B cell (primary cell): ENCODE measurements around the gene ENDOU. TPM values are rescaled to one million over a fixed set of nuclear protein-coding genes. Genes with fewer than 3 reads are reported as not detected.
A peak's percentile ranks its signal among the peaks of the same experiment; 100 is the strongest.

ENCODE experiments used
- ATAC-seq: fragments of 200-7000 bp; cut with Tn5 transposase; one replicate; pipeline ENCODE4 v1.10.0; 2021; ENCODE audit warnings: low read depth, mild to moderate bottlenecking, moderate number of reproducible peaks, moderate library complexity
- CTCF ChIA-PET: fragments of 350-600 bp; sonication (Branson Sonifier 250); formaldehyde crosslinking; loops from one replicate; lab custom pipeline; 2021; ENCODE audit warnings: antibody characterized with exemption, inconsistent platforms; lab: Charles Lee
- POLR2A ChIA-PET: fragments of 350-600 bp; sonication (Branson Sonifier 250); formaldehyde crosslinking; loops from one replicate; lab custom pipeline; 2021; ENCODE audit warnings: antibody characterized with exemption; lab: Charles Lee
- DNase-seq: peaks from one replicate; pipeline ENCODE4 v3.0.0; 2013
- H2AFZ ChIP-seq: 2 replicates; pipeline ENCODE4 v1.6.1; 2012; ENCODE audit warnings: mild to moderate bottlenecking, low read depth, low read length; ENCODE audit not compliant: insufficient read depth, poor library complexity, severe bottlenecking
- H3K27ac ChIP-seq, 2 donors: 1 replicate in 1 of 2; 2 replicates in 1 of 2; pipeline ENCODE4 v1.5.1; 2012 to 2013; ENCODE audit warnings: low read length in 2 of 2, mild to moderate bottlenecking in 2 of 2, moderate library complexity in 1 of 2
- H3K27me3 ChIP-seq, 4 experiments: fragments of 200-600 bp in 1 of 4; sonication (generic) in 1 of 4; replicated peaks in 1 of 4; 1 replicate in 2 of 4; 2 replicates in 2 of 4; pipeline versions ENCODE4 v1.6.1 to v1.7.0; 2013 to 2016; ENCODE audit warnings: low read length in 3 of 4, mild to moderate bottlenecking in 2 of 4, mixed read lengths in 1 of 4, moderate library complexity in 1 of 4; ENCODE audit not compliant: insufficient read depth in 4 of 4, control insufficient read depth in 3 of 4; ENCODE audit errors: control extremely low read depth in 1 of 4
- H3K36me3 ChIP-seq, 2 experiments: replicated peaks in 1 of 2; 1 replicate in 1 of 2; 2 replicates in 1 of 2; pipeline versions ENCODE4 v1.6.1 to v1.7.1; 2013; ENCODE audit warnings: low read length in 1 of 2; ENCODE audit not compliant: insufficient read depth in 2 of 2, control insufficient read depth in 1 of 2; ENCODE audit errors: control extremely low read depth in 1 of 2, extremely low read depth in 1 of 2
- H3K4me1 ChIP-seq, 2 donors: fragments of 200-600 bp in 1 of 2; sonication (generic) in 1 of 2; 1 replicate in 1 of 2; 2 replicates in 1 of 2; pipeline versions ENCODE4 v1.5.1 to v1.6.1; 2013 to 2017; ENCODE audit warnings: low read length in 2 of 2; ENCODE audit not compliant: control insufficient read depth in 2 of 2, insufficient read depth in 2 of 2
- H3K4me2 ChIP-seq: replicated peaks from 2 replicates; pipeline ENCODE3; 2012; ENCODE audit warnings: mild to moderate bottlenecking, low read depth, low read length; ENCODE audit not compliant: poor library complexity, severe bottlenecking
- H3K4me3 ChIP-seq, 5 experiments: fragments of 200-600 bp in 1 of 5; sonication (generic) in 1 of 5; 1 replicate in 3 of 5; 2 replicates in 2 of 5; pipeline versions ENCODE4 v1.5.1 to v1.7.0; 2011 to 2016; ENCODE audit warnings: low read length in 4 of 5, mild to moderate bottlenecking in 4 of 5, low read depth in 2 of 5, control low read depth in 1 of 5, moderate library complexity in 1 of 5; ENCODE audit not compliant: insufficient read depth in 1 of 5; ENCODE audit errors: control extremely low read depth in 1 of 5, extremely low read depth in 1 of 5
- H3K79me2 ChIP-seq: fragments of 200-600 bp; sonication (generic); one replicate; pipeline ENCODE4 v1.6.0; 2016; ENCODE audit warnings: low read length; ENCODE audit not compliant: control insufficient read depth, insufficient read depth
- H3K9ac ChIP-seq: fragments of 200-600 bp; sonication (generic); 2 replicates; pipeline ENCODE4 v1.6.1; 2017; ENCODE audit warnings: mild to moderate bottlenecking, low read length, moderate library complexity
- H3K9me3 ChIP-seq, 3 donors: one replicate each; pipeline versions ENCODE4 v1.6.1 to v1.7.1; 2013; ENCODE audit warnings: low read length in 2 of 3; ENCODE audit not compliant: control insufficient read depth in 2 of 3, insufficient read depth in 1 of 3; ENCODE audit errors: control extremely low read depth in 1 of 3
- H4K20me1 ChIP-seq: 2 replicates; pipeline ENCODE4 v1.6.0; 2012; ENCODE audit warnings: mild to moderate bottlenecking, low read length; ENCODE audit not compliant: insufficient read depth, control insufficient read depth, poor library complexity, severe bottlenecking
- H3K27ac Mint-ChIP-seq: one replicate; pipeline ENCODE4 v1.8.0; 2021; ENCODE audit warnings: mixed read lengths
- H3K27me3 Mint-ChIP-seq: one replicate; pipeline ENCODE4 v1.8.0; 2021; ENCODE audit warnings: mixed read lengths
- H3K4me1 Mint-ChIP-seq: one replicate; pipeline ENCODE4 v1.8.0; 2021; ENCODE audit warnings: mixed read lengths
- H3K4me3 Mint-ChIP-seq: one replicate; pipeline ENCODE4 v1.8.0; 2021; ENCODE audit warnings: mixed read lengths
- H3K9me3 Mint-ChIP-seq: one replicate; pipeline ENCODE4 v1.8.0; 2022; ENCODE audit warnings: mixed read lengths; ENCODE audit not compliant: insufficient read depth
- EZH2 ChIP-seq: IDR thresholded peaks from 2 replicates; pipeline ENCODE4 v1.6.1; 2012; ENCODE audit warnings: borderline replicate concordance, low read depth, mild to moderate bottlenecking, moderate library complexity, low read length; ENCODE audit not compliant: insufficient read depth, poor library complexity, severe bottlenecking
- WGBS: methylation state at CpG from one replicate; pipeline ENCODE4 v1.1.5; 2013; ENCODE audit warnings: missing lambda C conversion rate; ENCODE audit not compliant: insufficient coverage; 5-methylcytosine and 5-hydroxymethylcytosine counted together
- intact Hi-C: fragments of 100-400 bp; cut with micrococcal nuclease; formaldehyde crosslinking; loops from one replicate; pipeline ENCODE4 v1.10.0; 2022
- polyA plus RNA-seq: library from polyadenylated mRNA; depleted of rRNA; stranded (reverse); fragments of >200 nt; gene quantifications from 2 replicates; pipeline ENCODE4 v1.2.3, GENCODE V29; 2012
- total RNA-seq, 2 donors: library from RNA; stranded (reverse); fragments of 120-200 nt in 1 of 2; gene quantifications; 1 replicate in 1 of 2; 2 replicates in 1 of 2; pipeline versions ENCODE4 v1.2.3 to v1.2.4, GENCODE V29; 2013 to 2022
- TF ChIP-seq, protein P1 (sequence below): fragments of 200-600 bp; IDR thresholded peaks from one replicate; pipeline ENCODE4 v1.8.0; 2022; ENCODE audit warnings: antibody characterized with exemption, mild to moderate bottlenecking

The ENDOU gene
- total and polyA plus RNA-seq, 2 donors (not counting 1 experiment from before 2014, with no cell fraction given): 0.03 TPM; not detected in 1

DNA sequence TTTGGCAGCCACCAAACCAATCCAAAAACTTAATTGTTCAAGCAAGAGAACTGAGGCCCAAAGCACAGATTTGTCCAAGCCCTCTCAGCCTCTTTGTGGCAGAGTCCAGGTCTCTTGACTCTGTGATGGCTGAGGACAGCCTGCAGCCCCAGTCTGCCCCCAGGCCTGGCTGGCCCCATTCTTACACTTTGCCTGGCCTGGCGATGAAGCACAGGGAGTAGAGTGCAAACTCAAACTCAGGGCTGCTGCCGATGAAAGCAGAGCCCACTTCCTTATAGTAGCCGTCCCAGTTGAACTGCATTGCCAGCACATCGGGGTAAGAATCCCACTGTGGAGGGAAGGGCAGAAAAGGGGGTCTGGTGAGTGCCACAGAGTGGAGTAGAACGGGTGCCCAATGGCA is 13.8 kb downstream of the ENDOU start:
- CTCF ChIA-PET: interaction anchor here (1.0 to 23.9 kb wide), 8 partner anchors 12 to 127 kb away, joined by 3 to 584 read pairs (median 8); partner anchors contain the start of genes RAPGEF3 and SLC48A1
- intact Hi-C loops: no loop called here
- Histone ChIP-seq H3K79me2 (peaks cover 56% of the 10 kb centered on the region), H2AFZ (no peak overlapping the region), H3K9me3 (no peaks in the 10 kb centered on the region), H3K27ac (no peak overlapping the region), H3K4me1 (peaks cover 43 to 50% of the 10 kb centered on the region in 2 donors), H4K20me1 (no peaks in the 10 kb centered on the region), H3K4me2 (no peak overlapping the region), H3K4me3 (no peak overlapping the region), H3K27me3 (no peaks in the 10 kb centered on the region), H3K9ac (no peak overlapping the region), H3K36me3 (no peaks in the 10 kb centered on the region)
- H3K4me1 Mint-ChIP-seq: peaks cover 57% of the 10 kb centered on the region
- DNase-seq: no peak
- no peak overlapping the region for H3K4me3 Mint-ChIP-seq
- ATAC-seq: no peak
- H3K9me3 Mint-ChIP-seq: no peaks in the 10 kb centered on the region
- POLR2A ChIA-PET: no interaction called here
- no peak for TF ChIP-seq EZH2
- 98% methylated on average over 5 of the region's 5 CpGs for WGBS
- H3K27me3 Mint-ChIP-seq: no peaks in the 10 kb centered on the region
- no peak overlapping the region for H3K27ac Mint-ChIP-seq

DNA sequence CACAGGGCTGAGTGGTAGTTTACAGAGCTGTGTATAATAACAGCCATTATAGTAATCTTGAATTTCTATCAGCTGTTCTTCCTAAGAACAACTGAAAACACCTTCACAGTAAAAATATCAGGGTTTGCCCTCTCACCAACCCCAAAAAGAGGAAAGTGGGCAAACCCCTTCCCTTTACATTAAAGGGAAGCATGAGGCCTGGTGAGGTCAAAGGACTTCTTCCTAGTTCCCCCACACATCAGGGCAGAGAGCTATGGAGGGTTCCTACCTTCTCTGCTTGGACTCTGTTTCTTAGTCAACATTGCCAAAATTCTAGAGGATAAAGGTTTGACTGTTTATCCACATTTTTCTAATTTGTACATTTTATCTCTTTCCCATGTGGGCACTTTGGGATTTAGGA is 15.0 kb downstream of the ENDOU start:
- peaks cover 62% of the 10 kb centered on the region for H3K79me2 ChIP-seq
- no peak overlapping the region for H2AFZ ChIP-seq
- Mint-ChIP-seq H3K4me3 (peak overlapping the region; percentile 45), H3K4me1 (peaks cover 54% of the 10 kb centered on the region), H3K27ac (peak overlapping the region; percentile 69), H3K27me3 (no peaks in the 10 kb centered on the region), H3K9me3 (no peaks in the 10 kb centered on the region)
- no peak for ATAC-seq
- TF ChIP-seq EZH2: no peak
- TF ChIP-seq, protein P1, sequence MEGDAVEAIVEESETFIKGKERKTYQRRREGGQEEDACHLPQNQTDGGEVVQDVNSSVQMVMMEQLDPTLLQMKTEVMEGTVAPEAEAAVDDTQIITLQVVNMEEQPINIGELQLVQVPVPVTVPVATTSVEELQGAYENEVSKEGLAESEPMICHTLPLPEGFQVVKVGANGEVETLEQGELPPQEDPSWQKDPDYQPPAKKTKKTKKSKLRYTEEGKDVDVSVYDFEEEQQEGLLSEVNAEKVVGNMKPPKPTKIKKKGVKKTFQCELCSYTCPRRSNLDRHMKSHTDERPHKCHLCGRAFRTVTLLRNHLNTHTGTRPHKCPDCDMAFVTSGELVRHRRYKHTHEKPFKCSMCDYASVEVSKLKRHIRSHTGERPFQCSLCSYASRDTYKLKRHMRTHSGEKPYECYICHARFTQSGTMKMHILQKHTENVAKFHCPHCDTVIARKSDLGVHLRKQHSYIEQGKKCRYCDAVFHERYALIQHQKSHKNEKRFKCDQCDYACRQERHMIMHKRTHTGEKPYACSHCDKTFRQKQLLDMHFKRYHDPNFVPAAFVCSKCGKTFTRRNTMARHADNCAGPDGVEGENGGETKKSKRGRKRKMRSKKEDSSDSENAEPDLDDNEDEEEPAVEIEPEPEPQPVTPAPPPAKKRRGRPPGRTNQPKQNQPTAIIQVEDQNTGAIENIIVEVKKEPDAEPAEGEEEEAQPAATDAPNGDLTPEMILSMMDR: no peak
- no peak for DNase-seq
- H3K27me3 ChIP-seq: no peaks in the 10 kb centered on the region
- intact Hi-C loops: no loop called here
- no peaks in the 10 kb centered on the region for H4K20me1 ChIP-seq
- H3K4me2 ChIP-seq: peak overlapping the region; percentile 61
- no peaks in the 10 kb centered on the region for H3K36me3 ChIP-seq
- ChIA-PET CTCF (interaction anchor here (1.0 to 23.9 kb wide), 12 partner anchors 13 to 128 kb away, joined by 3 to 584 read pairs (median 4); partner anchors contain the start of genes RAPGEF3 and SLC48A1), POLR2A (interaction anchor here (0.7 kb wide), 1 partner anchor 30 kb away, joined by 3 read pairs; no protein-coding TSS in a partner anchor)
- H3K4me3 ChIP-seq: peak overlapping the region in 1 of 5 experiments; percentile 1
- no peaks in the 10 kb centered on the region for H3K9me3 ChIP-seq
- peaks cover 43 to 45% of the 10 kb centered on the region in 2 donors for H3K4me1 ChIP-seq
- H3K27ac ChIP-seq: peak overlapping the region; percentile 38 to 59
- H3K9ac ChIP-seq: no peak overlapping the region
